Esophagus (tissue), 2 donors: ENCODE data around the gene ACTRT2. TPM values are rescaled to one million over a fixed set of nuclear protein-coding genes. Genes with fewer than 3 reads are reported as not detected.

Source experiments
- H3K27ac ChIP-seq, 2 donors: one replicate each; pipeline ENCODE4 v1.5.1; 2013; ENCODE audit warnings: low read depth in 2 of 2, mild to moderate bottlenecking in 2 of 2, inconsistent platforms in 1 of 2, low read length in 1 of 2, moderate library complexity in 1 of 2
- H3K27me3 ChIP-seq, 2 donors: one replicate each; pipeline ENCODE4 v1.6.1; 2013; ENCODE audit warnings: low read length in 2 of 2, control low read depth in 1 of 2, mild to moderate bottlenecking in 1 of 2; ENCODE audit not compliant: insufficient read depth in 2 of 2, control insufficient read depth in 1 of 2
- H3K36me3 ChIP-seq, 2 donors: one replicate each; pipeline ENCODE4 v1.6.1; 2013; ENCODE audit warnings: low read length in 1 of 2; ENCODE audit not compliant: control insufficient read depth in 2 of 2, insufficient read depth in 2 of 2
- H3K4me1 ChIP-seq, 2 donors: one replicate each; pipeline ENCODE4 v1.6.1; 2013; ENCODE audit warnings: low read length in 1 of 2; ENCODE audit not compliant: control insufficient read depth in 2 of 2, insufficient read depth in 2 of 2
- H3K4me3 ChIP-seq, 2 donors: one replicate each; pipeline ENCODE4 v1.5.1; 2013; ENCODE audit warnings: low read length in 2 of 2, mild to moderate bottlenecking in 2 of 2, low read depth in 1 of 2, moderate library complexity in 1 of 2
- H3K9me3 ChIP-seq, 2 donors: one replicate each; pipeline ENCODE4 v1.6.1; 2013; ENCODE audit warnings: mild to moderate bottlenecking in 2 of 2, low read depth in 1 of 2, low read length in 1 of 2, moderate library complexity in 1 of 2; ENCODE audit not compliant: control insufficient read depth in 2 of 2, insufficient read depth in 1 of 2
- WGBS, 2 donors: extraction: QIAGEN DNeasy Blood & Tissue Kit; methylation state at CpG; one replicate each; pipeline ENCODE4 v1.1.7; 2013; 5-methylcytosine and 5-hydroxymethylcytosine counted together
- polyA plus RNA-seq, 2 donors: library from polyadenylated mRNA; stranded (reverse); fragments of 200-250 nt; gene quantifications; one replicate each; pipeline ENCODE4 v1.2.3, GENCODE V29; 2013
- donor health status: healthy with polysubstance abuse.
- donor health status: Bipolar disorder and iron deficiency.

The ACTRT2 gene
- polyA plus RNA-seq, 2 donors: not detected

DNA sequence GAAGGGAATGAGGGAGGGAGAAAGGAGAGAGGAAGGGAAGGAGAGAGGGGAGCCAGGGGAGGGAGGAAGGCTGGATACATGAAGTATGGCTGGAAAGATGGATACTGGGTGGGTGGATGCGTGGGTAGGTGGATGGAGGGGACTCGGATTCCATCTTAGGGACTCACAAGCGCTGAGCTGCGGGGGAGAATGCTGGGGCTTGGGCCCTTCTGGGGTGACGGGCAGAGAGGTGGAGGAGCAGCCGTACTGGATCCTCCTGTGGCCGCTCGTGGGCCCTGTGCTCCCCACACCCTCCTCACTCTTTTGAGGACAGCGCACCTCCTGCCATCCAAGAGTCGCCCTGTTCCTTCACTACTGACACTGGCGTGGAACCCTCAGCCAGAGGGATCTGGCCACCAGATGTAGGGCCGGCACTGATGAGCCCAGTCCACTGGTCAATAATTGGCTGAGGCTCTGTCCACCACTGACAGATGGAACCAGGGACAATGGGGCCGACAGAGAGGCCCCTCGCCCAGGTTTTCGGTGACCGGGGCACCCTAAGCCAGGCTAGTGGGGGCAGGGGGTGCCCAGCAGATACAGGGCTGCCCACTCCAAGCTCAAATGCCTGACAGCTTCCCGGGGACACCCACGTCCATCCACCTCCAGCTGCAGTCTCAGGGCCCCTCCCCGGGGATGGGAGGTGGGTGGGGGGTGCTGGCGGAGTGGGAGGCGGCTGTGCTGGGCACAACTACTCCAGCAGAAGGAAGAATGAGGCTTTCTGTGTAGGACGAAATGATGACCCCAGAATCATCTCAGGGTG, 4.4 kb upstream of the ACTRT2 start:
- no peaks in the 10 kb centered on the region for H3K36me3 ChIP-seq
- no peak overlapping the region for H3K4me3 ChIP-seq
- H3K27me3 ChIP-seq: peaks cover 0 to 6% of the 10 kb centered on the region in 2 donors
- 73 to 77% methylated on average over 18 to 22 of the region's 22 CpGs for WGBS, 2 donors
- H3K9me3 ChIP-seq: no peaks in the 10 kb centered on the region
- no peaks in the 10 kb centered on the region for H3K4me1 ChIP-seq
- H3K27ac ChIP-seq: no peak overlapping the region

DNA sequence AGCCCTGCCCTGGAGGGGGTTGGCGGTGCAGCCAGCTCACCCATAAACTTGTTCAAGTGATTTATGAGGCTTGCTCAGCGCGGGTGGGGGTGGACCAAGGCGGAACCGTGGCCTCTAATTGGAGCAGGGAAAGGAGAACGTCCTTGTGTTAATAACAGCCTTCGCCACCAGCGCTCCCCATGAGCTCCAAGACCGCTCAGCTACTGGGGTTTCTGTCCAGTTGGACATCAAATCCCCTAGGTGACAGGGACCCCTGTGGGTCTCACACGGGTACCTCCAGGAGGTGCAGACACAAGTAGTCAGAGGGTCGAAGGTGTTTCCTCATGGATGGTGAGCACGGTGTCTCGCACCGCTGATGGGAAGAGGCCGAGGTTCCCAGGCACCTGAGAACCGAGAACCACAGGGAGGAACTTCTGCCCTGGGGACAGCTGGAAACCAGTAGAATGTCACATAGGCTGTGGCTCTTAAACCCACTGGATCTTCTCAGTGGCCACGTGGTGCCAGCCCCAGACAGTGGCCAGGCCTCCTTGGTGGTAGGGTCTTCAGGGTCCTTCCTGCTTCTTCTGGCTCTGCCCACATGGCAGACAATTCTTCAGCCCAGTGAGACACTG, 3.7 kb upstream of the ACTRT2 start:
- Histone ChIP-seq H3K4me1 (no peaks in the 10 kb centered on the region), H3K27ac (no peak overlapping the region), H3K4me3 (no peak overlapping the region), H3K36me3 (no peaks in the 10 kb centered on the region), H3K27me3 (peaks cover 0 to 6% of the 10 kb centered on the region in 2 donors), H3K9me3 (no peaks in the 10 kb centered on the region)
- 76 to 78% methylated on average over 17 of the region's 17 CpGs for WGBS, 2 donors

DNA sequence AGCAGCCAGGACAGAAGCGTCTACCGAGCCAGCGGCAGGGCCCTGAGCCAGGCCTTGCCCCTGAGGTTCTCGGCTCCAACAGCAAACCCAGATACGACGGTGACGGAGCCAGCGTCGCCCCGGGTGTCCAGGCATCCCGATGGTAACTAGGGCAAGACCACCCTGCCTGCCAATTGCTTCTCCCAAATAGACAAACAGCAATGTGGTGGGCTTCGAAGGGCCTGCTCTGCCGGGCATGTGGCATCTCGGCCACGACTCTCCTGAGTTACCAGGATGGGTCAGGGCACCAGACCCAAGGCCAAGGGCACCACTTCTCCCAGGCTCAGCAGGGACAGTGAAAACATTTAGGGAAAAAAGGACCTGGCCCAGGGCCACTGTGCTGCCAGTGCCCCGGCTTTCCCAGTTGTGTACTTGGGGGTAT, 3.2 kb upstream of the ACTRT2 start:
- Histone ChIP-seq H3K4me1 (no peaks in the 10 kb centered on the region), H3K27ac (no peak overlapping the region), H3K36me3 (no peaks in the 10 kb centered on the region), H3K27me3 (peaks cover 0 to 6% of the 10 kb centered on the region in 2 donors), H3K9me3 (no peaks in the 10 kb centered on the region), H3K4me3 (no peak overlapping the region)
- WGBS, 2 donors: 89 to 91% methylated on average over 16 of the region's 16 CpGs

DNA sequence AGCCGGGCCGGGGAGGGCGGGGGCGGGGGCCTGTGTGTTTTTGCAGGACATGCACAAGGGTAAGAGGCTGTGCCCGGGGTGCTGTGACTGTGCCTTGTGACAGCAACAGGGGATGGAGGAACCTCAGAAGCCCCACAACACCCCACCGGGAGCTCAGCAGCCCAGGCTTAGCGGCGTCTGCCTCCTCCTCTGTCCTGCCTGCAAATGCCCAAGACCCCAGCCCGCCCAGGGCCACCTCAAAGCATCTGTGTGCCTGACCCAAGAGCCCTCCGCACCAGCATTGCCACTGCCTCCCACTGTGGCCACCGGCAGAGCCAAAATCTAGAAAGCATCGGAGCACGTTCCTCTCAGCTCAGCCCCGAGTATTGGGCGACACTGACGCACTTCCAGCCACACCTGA, 2.7 kb upstream of the ACTRT2 start:
- WGBS, 2 donors: 87 to 89% methylated on average over 16 of the region's 16 CpGs
- H3K27ac ChIP-seq: no peak overlapping the region
- no peaks in the 10 kb centered on the region for H3K9me3 ChIP-seq
- H3K27me3 ChIP-seq: peaks cover 0 to 6% of the 10 kb centered on the region in 2 donors
- no peaks in the 10 kb centered on the region for H3K4me1 ChIP-seq
- no peaks in the 10 kb centered on the region for H3K36me3 ChIP-seq
- no peak overlapping the region for H3K4me3 ChIP-seq

DNA sequence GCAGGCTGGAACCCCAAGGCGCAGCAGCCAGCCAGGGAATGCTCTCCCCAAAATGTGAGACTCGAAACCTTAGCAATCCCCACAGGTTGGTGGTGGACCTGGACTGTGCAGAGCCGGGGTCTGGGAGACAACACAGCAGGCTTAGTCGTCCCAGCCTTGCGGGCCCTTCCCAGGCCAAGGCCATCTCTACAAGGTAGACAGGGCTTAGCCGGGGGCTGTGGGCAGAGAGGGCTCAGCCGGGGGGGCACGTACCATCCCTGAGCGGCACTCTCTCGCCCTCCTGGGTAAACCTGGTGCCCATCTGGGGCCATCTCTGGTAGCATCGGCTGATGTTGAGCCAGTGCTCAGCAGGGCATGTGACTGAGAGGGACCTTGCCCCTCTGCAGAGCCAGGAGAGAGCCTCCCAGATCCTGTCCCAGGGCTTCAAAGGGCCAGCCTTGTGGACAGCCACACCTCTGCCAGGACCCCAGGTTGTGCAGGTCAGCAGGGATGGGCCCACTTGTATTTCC, 2.2 kb upstream of the ACTRT2 start:
- H3K9me3 ChIP-seq: no peaks in the 10 kb centered on the region
- 86 to 88% methylated on average over 11 of the region's 11 CpGs for WGBS, 2 donors
- no peak overlapping the region for H3K27ac ChIP-seq
- H3K4me1 ChIP-seq: no peaks in the 10 kb centered on the region
- no peaks in the 10 kb centered on the region for H3K36me3 ChIP-seq
- peaks cover 0 to 3% of the 10 kb centered on the region in 2 donors for H3K27me3 ChIP-seq
- H3K4me3 ChIP-seq: no peak overlapping the region

DNA sequence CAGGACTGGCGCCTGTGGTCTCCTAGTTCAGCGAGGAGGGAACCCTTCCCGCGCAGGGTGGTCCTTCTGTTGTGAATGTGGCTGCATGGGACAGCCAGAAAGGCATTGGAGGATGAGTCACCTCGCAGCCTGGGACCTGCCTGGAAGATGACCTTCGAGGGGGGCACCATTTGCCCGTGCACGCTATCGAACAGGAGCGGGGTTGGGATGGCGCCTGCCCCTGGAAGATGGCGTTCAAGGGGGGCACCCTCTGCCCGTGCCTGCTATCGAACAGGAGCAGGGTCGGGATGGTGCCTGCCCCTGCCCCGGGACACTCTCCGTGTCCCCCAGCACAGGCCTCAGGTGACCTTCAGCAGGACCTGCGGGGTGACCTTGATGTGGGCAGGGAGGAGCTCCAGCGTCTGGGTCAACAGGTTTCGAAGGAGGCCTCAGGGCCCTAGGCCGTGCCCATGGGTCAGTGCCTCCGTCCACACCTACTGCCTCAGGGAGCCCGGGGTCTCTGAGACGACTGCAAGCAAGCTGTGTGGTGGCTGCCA, 1.7 kb upstream of the ACTRT2 start:
- H3K27me3 ChIP-seq: no peaks in the 10 kb centered on the region
- no peak overlapping the region for H3K27ac ChIP-seq
- no peak overlapping the region for H3K4me3 ChIP-seq
- H3K36me3 ChIP-seq: no peaks in the 10 kb centered on the region
- 89 to 92% methylated on average over 24 of the region's 24 CpGs for WGBS, 2 donors
- H3K9me3 ChIP-seq: no peaks in the 10 kb centered on the region
- H3K4me1 ChIP-seq: no peaks in the 10 kb centered on the region

DNA sequence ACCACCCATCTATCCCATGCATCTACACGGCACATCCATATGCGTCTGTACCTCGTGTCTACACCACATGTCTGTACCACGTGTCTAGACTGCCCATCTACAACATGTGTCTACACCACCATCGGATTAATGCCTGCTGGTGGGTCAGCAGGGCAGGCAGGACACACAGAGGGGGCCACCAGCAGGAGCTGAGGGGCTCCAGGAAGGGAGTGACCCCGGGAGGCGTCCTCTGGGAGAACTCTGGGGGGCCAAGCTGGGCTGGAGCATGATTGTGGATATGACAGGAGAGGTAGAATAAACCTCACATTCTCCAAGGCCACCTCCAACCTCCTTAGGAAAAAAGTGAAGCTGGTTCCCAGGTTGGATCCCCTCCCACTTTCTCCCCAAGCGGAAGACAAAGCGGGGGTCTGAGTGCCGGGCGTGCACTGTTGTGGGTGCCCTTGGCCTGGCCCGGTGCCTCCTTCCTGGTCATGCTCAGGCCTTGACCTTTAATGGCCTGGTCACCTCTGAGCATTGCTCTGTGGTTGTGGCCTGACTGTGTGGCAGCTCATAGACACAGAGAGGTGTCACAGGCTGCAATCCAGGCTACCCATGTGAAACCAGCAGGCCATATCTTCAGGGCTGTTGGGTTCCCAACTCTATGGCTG, 881 bp upstream of the ACTRT2 start:
- H3K27me3 ChIP-seq: no peaks in the 10 kb centered on the region
- 88 to 90% methylated on average over 12 of the region's 12 CpGs for WGBS, 2 donors
- H3K36me3 ChIP-seq: no peaks in the 10 kb centered on the region

DNA sequence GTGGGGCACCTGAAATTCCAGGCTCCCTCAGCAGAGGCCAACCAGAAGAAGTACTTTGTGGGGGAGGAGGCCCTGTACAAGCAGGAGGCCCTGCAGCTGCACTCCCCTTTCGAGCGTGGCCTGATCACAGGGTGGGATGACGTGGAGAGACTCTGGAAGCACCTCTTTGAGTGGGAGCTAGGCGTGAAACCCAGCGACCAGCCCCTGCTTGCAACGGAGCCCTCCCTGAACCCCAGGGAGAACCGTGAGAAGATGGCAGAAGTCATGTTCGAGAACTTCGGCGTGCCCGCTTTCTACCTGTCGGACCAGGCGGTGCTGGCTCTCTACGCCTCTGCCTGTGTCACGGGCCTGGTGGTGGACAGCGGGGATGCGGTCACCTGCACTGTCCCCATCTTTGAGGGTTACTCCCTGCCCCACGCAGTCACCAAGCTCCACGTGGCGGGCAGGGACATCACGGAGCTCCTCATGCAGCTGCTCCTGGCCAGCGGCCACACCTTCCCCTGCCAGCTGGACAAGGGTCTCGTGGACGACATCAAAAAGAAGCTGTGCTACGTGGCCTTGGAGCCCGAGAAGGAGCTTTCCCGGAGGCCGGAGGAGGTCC, 634 bp downstream of the ACTRT2 start:
- WGBS, 2 donors: 88 to 89% methylated on average over 28 of the region's 28 CpGs
- Histone ChIP-seq H3K4me1 (no peaks in the 10 kb centered on the region), H3K36me3 (no peaks in the 10 kb centered on the region), H3K27me3 (no peaks in the 10 kb centered on the region), H3K9me3 (no peaks in the 10 kb centered on the region), H3K4me3 (no peak overlapping the region), H3K27ac (no peak overlapping the region)

More for the DNA sequence above, 881 bp upstream of the ACTRT2 start:
- Histone ChIP-seq H3K27ac (no peak overlapping the region), H3K9me3 (no peaks in the 10 kb centered on the region), H3K4me1 (no peaks in the 10 kb centered on the region), H3K4me3 (no peak overlapping the region)

DNA sequence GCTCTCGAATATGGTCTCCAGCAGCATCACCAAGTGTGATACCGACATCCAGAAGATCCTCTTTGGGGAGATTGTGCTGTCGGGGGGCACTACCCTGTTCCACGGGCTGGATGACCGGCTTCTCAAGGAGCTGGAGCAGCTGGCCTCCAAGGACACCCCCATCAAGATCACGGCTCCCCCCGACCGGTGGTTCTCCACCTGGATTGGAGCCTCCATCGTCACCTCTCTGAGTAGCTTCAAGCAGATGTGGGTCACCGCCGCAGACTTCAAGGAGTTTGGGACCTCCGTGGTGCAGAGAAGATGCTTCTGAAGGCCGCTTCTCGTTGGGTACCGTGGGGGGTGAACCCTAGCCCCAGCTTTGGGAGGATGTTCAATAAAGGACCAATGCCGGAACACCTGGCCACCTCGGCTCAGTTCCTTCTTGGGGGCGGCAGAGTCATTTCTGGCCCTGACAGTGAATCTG, 1.3 kb downstream of the ACTRT2 start:
- WGBS, 2 donors: 91 to 95% methylated on average over 18 of the region's 18 CpGs
- H3K9me3 ChIP-seq: no peaks in the 10 kb centered on the region
- no peak overlapping the region for H3K27ac ChIP-seq
- no peaks in the 10 kb centered on the region for H3K27me3 ChIP-seq
- H3K36me3 ChIP-seq: no peaks in the 10 kb centered on the region
- no peak overlapping the region for H3K4me3 ChIP-seq
- no peaks in the 10 kb centered on the region for H3K4me1 ChIP-seq
